ENCODE data around the gene LBX2.

The LBX2 gene

GRCh38 chr2:74499267-74499939 lies at the start of gene LBX2:
Gene LBX2 (minus strand): TSS chr2:74499603. CDS start chr2:74499537, 66 bp downstream.
- DNase-seq (ENCODE audit: low read depth) = no peak

- no peak for DNase-seq (ENCODE audit: low read depth)
Observed at GRCh38 chr2:74548285-74548899, 49.0 kb upstream of the LBX2 start.

GRCh38 chr2:74546004-74546403 lies 46.6 kb upstream of the LBX2 start:
- DNase-seq (ENCODE audit: low read depth) = no peak

GRCh38 chr2:74544634-74545033 lies 45.2 kb upstream of the LBX2 start:
- no peak for DNase-seq (ENCODE audit: low read depth)

- no peak for DNase-seq (ENCODE audit: low read depth)
Observed at GRCh38 chr2:74542978-74543377, 43.6 kb upstream of the LBX2 start.

- no peak for DNase-seq (ENCODE audit: low read depth)
Observed at GRCh38 chr2:74540291-74540690, 40.9 kb upstream of the LBX2 start.

DNA sequence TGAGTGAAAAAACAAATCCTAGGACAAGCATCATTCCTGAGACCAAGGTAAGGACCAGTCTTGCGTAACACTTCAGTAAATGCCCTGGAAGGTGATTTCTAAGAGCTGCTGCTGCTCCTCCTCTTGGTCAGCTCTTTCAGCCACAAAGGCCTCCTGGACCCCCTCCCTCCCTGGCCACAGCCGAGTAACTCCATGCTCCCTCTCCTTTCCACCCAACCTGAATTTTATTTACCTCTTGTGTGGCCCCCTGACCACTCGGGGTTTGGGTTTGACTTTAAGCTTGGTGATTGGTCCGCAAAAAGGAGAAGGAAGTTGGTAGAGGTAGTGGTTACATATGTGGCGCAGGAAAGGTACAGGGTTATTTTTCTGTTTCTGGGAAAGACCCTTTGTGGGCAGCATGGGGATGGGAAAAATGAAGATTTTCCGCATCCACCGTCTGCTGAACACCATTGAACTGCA lies 39.5 kb upstream of the LBX2 start:
- DNase-seq (ENCODE audit: low read depth) = no peak

DNA sequence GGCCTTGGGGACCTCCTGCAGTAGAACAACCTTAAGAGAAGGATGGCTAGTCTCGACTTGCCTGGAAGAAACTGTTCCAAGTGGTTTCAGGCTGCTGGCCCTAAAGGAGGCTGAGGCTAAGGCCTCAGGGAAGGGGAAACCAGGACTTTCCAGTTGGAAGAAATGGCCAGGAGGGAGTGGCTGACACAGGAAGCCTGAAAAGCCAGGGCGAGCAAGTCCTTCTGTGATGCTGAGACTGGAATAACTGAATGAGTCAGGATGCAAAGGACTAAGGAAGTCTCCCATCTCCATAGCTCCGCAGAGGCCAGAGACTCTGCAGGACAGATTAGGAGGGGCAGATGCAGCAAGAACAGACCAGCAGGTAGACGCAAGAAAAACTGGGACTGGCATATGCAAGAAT lies 37.7 kb upstream of the LBX2 start:
- DNase-seq (ENCODE audit: low read depth) = no peak

DNA sequence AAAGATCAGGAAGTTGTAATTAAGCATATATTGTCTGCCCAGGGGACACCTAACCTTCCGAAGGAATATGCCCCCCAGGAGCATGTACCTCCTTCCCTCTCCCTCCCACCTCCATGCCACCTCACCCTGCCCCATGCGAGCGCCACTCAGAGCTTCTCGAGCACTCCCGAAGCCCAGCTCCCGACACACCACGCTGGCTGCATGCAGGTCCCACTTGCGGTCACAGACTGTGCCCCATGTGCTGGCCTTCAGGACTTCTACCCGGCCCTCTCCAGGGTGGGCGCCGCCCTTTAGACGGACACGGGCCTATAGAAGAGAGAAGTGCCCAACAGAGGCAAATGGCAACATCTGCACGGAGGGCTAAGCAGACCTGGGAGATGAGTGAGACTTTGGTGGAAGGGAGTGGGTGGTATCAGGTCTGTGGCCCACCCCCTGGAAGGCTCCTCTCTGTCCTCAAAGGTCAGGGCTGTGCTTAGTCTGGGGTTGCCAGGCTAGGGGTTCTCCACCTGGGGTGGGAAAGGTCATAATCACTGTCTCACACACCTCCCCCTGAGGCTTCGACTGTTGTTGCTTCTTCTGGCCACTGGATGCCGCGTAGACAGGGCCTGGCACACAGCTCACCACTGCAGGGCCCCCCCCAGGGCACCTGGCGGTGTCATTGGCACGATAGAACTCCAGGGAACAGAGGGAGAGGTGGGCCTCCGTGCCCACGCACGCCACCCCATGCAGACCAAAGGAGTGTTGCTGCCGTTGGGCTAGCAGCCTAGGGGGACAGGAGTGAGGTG lies 37.0 kb upstream of the LBX2 start:
- DNase-seq (ENCODE audit: low read depth) = no peak

GRCh38 chr2:74535440-74535965 lies 36.1 kb upstream of the LBX2 start:
- no peak for DNase-seq (ENCODE audit: low read depth)

- no peak for DNase-seq (ENCODE audit: low read depth)
Observed at GRCh38 chr2:74534411-74534810, 35.0 kb upstream of the LBX2 start.

DNA sequence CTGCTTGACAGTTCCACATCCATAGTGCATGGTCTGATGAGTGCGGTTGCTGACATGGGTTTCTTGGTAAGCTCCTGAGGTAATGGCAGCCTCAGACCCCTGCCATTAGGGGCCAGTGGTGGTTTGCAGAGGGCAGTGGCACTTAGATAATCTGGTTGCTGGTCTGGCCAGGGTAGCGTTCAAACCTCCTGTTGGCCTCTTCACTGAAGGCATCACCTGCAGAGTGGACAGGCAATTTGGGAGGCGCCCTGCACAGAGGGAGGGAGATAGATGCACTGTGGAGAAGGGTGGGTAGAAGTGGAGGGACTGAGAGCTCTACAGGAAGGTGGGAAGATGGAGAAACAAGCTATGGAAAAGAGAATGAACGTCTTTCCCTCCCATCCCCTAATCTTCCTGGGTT lies 34.1 kb upstream of the LBX2 start:
- DNase-seq (ENCODE audit: low read depth) = no peak

DNA sequence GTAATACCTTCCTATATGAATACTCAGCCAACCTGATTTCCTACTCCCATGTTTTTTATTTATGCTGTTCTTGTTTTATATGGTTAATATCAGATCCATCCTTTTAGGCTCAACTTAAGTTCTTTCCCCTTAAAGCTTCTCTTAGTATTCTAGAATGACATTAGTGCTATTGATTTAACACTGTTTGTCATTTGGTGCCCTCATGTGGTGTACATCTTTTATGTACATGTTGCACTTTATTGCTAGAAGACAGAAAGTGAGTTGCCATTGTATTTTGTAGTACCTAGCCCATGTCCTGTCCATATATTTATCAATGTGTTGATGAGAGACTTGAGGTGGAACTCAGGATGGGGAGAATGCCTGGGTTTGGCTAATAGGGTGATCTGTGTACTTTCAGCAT lies 32.8 kb upstream of the LBX2 start:
- DNase-seq (ENCODE audit: low read depth) = no peak

DNA sequence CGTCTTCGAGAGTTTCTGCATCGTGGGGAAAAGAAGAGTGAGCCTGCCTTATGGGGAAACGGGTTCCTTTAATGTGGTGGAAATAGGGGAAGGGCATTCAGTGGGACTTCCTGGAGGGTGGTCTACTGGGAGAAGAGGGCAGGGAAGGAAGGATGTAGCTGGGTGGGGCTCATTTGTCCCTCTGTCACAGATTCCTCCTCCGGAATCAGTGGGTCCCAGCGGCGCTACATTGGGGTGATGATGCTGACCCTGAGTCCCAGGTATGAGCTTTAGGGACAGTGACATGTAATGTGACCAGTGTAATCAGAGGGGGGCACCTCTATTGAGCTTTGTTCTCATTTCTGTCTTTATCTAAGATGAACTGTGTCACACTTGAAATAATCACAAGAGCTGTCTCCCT lies 32.3 kb upstream of the LBX2 start:
- no peak for DNase-seq (ENCODE audit: low read depth)

GRCh38 chr2:74530239-74531187 lies 31.1 kb upstream of the LBX2 start:
- no peak for DNase-seq (ENCODE audit: low read depth)

- DNase-seq (ENCODE audit: low read depth) = peak; percentile 81
Observed at GRCh38 chr2:74529357-74530238, 30.2 kb upstream of the LBX2 start, which contains the start of the genes AUP1 and HTRA2. Gene AUP1 (minus strand): TSS chr2:74529706. CDS start chr2:74529629, 77 bp downstream. Gene HTRA2 (plus strand): TSS chr2:74529933. CDS start chr2:74530007, 74 bp downstream.

DNA sequence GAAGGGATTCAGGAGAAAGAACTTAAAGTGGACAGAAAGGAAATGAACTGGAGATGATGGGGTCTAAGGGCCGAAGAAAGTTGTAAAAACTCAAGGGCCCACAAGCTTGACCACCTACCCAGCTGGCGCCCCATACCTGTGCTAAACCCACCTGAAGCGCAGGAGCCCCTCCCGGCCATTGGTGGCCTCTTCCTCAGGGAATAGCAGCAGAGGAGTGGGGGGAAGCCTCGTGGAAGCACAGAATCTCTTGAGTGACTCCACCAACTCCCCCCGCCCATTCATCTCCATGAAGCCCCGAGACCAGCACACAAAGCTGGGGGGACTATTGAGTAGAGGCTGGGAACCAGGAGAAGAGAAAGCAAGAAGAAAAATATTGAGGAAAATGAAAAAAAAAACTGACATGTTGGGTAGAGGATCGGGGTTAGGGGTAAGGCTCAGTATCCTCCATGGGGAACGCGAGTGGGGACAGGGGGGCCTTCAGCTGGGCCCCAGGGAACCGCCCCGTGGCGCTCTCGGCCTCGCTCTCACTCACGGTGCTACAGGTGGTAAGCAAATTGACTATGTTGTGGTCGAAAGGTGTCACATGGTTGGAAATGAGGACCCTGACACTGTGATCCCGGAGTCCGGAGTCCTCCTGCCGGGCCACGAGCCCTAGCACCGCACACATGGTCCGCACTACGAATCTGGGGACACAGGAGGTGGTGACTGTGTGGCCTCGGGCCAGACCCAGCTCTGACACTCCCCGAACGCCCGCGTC lies 29.4 kb upstream of the LBX2 start:
- no peak for DNase-seq (ENCODE audit: low read depth)

DNA sequence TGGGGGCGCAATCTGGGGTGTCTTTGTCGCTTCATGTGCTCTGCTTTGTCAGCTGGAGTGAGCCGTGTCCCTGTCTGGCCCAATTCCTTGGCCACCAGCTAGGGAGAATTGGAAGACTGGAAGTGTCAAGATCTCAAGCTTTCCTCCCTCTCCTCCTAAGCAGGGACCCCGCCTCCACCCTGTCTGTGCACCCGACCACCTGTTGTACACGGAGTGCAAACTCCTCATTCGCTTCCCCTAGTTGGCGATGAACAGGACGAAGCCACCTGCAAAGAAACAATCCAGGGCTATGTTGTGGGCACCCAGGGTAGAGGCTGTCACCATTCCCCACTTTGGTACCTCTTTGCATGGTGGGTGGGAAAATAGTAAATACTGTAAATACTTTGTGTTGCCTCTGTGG lies 28.3 kb upstream of the LBX2 start:
- no peak for DNase-seq (ENCODE audit: low read depth)

- DNase-seq (ENCODE audit: low read depth) = no peak
Observed at GRCh38 chr2:74526649-74527230, 27.3 kb upstream of the LBX2 start.
